Astrocyte of the hippocampus (primary cell): ENCODE data around the gene RFXANK.

Source experiments
- DNase-seq: peaks from one replicate; pipeline ENCODE4 v3.0.0; 2011; ENCODE audit warnings: low read depth, low spot score

RFXANK gene

GRCh38 chr19:19229701-19230100, 37.6 kb downstream of the RFXANK start:
- no peak for DNase-seq

GRCh38 chr19:19230999-19231398, 38.9 kb downstream of the RFXANK start:
- no peak for DNase-seq

- DNase-seq = no peak
Observed at GRCh38 chr19:19232261-19232721, 40.2 kb downstream of the RFXANK start.

GRCh38 chr19:19234220-19234816, 42.3 kb downstream of the RFXANK start:
- no peak for DNase-seq

GRCh38 chr19:19236173-19236572, 44.1 kb downstream of the RFXANK start:
- DNase-seq = no peak

GRCh38 chr19:19238126-19238894, 46.3 kb downstream of the RFXANK start:
- DNase-seq = no peak

- DNase-seq = no peak
Observed at GRCh38 chr19:19239675-19240074, 47.6 kb downstream of the RFXANK start.

- DNase-seq = no peak
Observed at GRCh38 chr19:19240476-19240875, 48.4 kb downstream of the RFXANK start.

GRCh38 chr19:19250196-19250801, 58.2 kb downstream of the RFXANK start:
- DNase-seq = no peak
